SK-N-SH treated with all-trans-retinoic acid at 6 μM for 48 hours (cell line): ENCODE results near the gene KNG1.

Source experiments
- ATAC-seq: fragments of 200-7000 bp; cut with Tn5 transposase; 3 replicates; pipeline ENCODE4 v1.9.1; 2020; ENCODE audit warnings: mild to moderate bottlenecking, moderate library complexity
- ARNTL ChIP-seq: fragments of 450-650 bp; formaldehyde crosslinking; IDR thresholded peaks from 2 replicates; pipeline ENCODE4 v1.5.0; 2020; ENCODE audit warnings: low read depth, mild to moderate bottlenecking, moderate library complexity, borderline replicate concordance
- BACH2 ChIP-seq: fragments of 250-450 bp; sonication (Bioruptor Pico); IDR thresholded peaks from 2 replicates; pipeline ENCODE4 v1.9.0; 2021; ENCODE audit warnings: mild to moderate bottlenecking, borderline replicate concordance
- CSDC2 ChIP-seq: fragments of 250-450 bp; sonication (Bioruptor Pico); IDR thresholded peaks from 2 replicates; pipeline ENCODE4 v1.5.0; 2020; ENCODE audit warnings: mild to moderate bottlenecking, moderate library complexity
- ESRRG ChIP-seq: fragments of 250-450 bp; sonication (Bioruptor Pico); IDR thresholded peaks from 2 replicates; pipeline ENCODE4 v1.6.1; 2021; ENCODE audit warnings: mild to moderate bottlenecking
- GLIS3 ChIP-seq: fragments of 250-450 bp; sonication (Bioruptor Pico); IDR thresholded peaks from 2 replicates; pipeline ENCODE4 v1.5.0; 2020; ENCODE audit warnings: mild to moderate bottlenecking, moderate library complexity
- ISL1 ChIP-seq: fragments of 250-450 bp; sonication (Bioruptor Pico); IDR thresholded peaks from 2 replicates; pipeline ENCODE4 v2.1.2; 2022; ENCODE audit warnings: mild to moderate bottlenecking, moderate library complexity
- OSR1 ChIP-seq: fragments of 250-450 bp; sonication (Bioruptor Pico); IDR thresholded peaks from 2 replicates; pipeline ENCODE4 v1.8.0; 2022; ENCODE audit warnings: moderate library complexity, mild to moderate bottlenecking, inconsistent platforms
- PPARA ChIP-seq: fragments of 250-450 bp; sonication (Bioruptor Pico); IDR thresholded peaks from 2 replicates; pipeline ENCODE4 v1.5.0; 2020; ENCODE audit warnings: mild to moderate bottlenecking, borderline replicate concordance
- RARB ChIP-seq: fragments of 250-450 bp; sonication (Bioruptor Pico); IDR thresholded peaks from 2 replicates; pipeline ENCODE4 v1.8.0; 2021; ENCODE audit warnings: mild to moderate bottlenecking, moderate library complexity
- SNAI2 ChIP-seq: fragments of 250-450 bp; sonication (Bioruptor Pico); IDR thresholded peaks from 2 replicates; pipeline ENCODE4 v1.5.0; 2020; ENCODE audit warnings: mild to moderate bottlenecking, moderate library complexity
- TCF4 ChIP-seq: fragments of 250-450 bp; sonication (Bioruptor Pico); IDR thresholded peaks from 2 replicates; pipeline ENCODE4 v1.8.0; 2021; ENCODE audit warnings: mild to moderate bottlenecking, moderate library complexity, borderline replicate concordance
- TOX ChIP-seq: fragments of 250-450 bp; sonication (Bioruptor Pico); IDR thresholded peaks from 2 replicates; pipeline ENCODE4 v1.8.0; 2021; ENCODE audit warnings: mild to moderate bottlenecking, moderate library complexity, borderline replicate concordance
- ZC3H10 ChIP-seq: fragments of 250-450 bp; sonication (Bioruptor Pico); IDR thresholded peaks from 2 replicates; pipeline ENCODE4 v1.5.1; 2021; ENCODE audit warnings: mild to moderate bottlenecking, moderate library complexity
- ZFP3 ChIP-seq: fragments of 250-450 bp; sonication (Bioruptor Pico); IDR thresholded peaks from 2 replicates; pipeline ENCODE4 v1.5.0; 2020; ENCODE audit warnings: mild to moderate bottlenecking, moderate library complexity
- ZFP30 ChIP-seq: fragments of 450-650 bp; formaldehyde crosslinking; IDR thresholded peaks from 2 replicates; pipeline ENCODE4 v1.5.0; 2022; ENCODE audit warnings: mild to moderate bottlenecking, moderate library complexity
- ZNF565 ChIP-seq: fragments of 450-650 bp; formaldehyde crosslinking; conservative IDR thresholded peaks from 2 replicates; pipeline ENCODE4 v1.5.0; 2020; ENCODE audit warnings: low read depth, mild to moderate bottlenecking, moderate library complexity
- ZNF70 ChIP-seq: fragments of 450-650 bp; formaldehyde crosslinking; IDR thresholded peaks from 2 replicates; pipeline ENCODE4 v1.5.0; 2020; ENCODE audit warnings: mild to moderate bottlenecking, moderate library complexity
- ZNF8 ChIP-seq: fragments of 450-650 bp; formaldehyde crosslinking; IDR thresholded peaks from 2 replicates; pipeline ENCODE4 v1.5.0; 2020; ENCODE audit warnings: mild to moderate bottlenecking, moderate library complexity
- TF ChIP-seq, protein P1 (sequence below): fragments of 250-450 bp; sonication (Bioruptor Pico); IDR thresholded peaks from 2 replicates; pipeline ENCODE4 v1.8.0; 2021; ENCODE audit warnings: low read depth, mild to moderate bottlenecking, moderate library complexity, borderline replicate concordance
- TF ChIP-seq, protein P2 (sequence below): fragments of 250-450 bp; sonication (Bioruptor Pico); IDR thresholded peaks from 2 replicates; pipeline ENCODE4 v1.8.0; 2020; ENCODE audit warnings: mild to moderate bottlenecking, moderate library complexity, borderline replicate concordance
- TF ChIP-seq, protein P3 (sequence below): fragments of 250-450 bp; sonication (Bioruptor Pico); IDR thresholded peaks from 2 replicates; pipeline ENCODE4 v1.5.0; 2020; ENCODE audit warnings: mild to moderate bottlenecking, moderate library complexity
- TF ChIP-seq, protein P4 (sequence below): fragments of 250-450 bp; sonication (Bioruptor Pico); IDR thresholded peaks from 2 replicates; pipeline ENCODE4 v1.5.1; 2021; ENCODE audit warnings: mild to moderate bottlenecking, moderate library complexity

Gene KNG1

DNA sequence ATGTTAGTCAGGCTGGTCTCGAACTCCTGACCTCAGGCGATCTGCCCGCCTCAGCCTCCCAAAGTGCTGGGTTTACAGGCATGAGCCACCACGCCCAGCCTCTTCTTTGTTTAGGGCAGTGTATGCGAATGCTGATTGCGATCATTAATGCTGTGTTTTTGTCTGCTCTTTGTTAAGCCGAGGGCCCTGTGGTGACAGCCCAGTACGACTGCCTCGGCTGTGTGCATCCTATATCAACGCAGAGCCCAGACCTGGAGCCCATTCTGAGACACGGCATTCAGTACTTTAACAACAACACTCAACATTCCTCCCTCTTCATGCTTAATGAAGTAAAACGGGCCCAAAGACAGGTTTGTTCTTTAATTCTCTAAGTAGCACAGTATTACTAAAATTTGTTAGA lies 7.8 kb downstream of the KNG1 start (continued):
- TF ChIP-seq, protein P1, sequence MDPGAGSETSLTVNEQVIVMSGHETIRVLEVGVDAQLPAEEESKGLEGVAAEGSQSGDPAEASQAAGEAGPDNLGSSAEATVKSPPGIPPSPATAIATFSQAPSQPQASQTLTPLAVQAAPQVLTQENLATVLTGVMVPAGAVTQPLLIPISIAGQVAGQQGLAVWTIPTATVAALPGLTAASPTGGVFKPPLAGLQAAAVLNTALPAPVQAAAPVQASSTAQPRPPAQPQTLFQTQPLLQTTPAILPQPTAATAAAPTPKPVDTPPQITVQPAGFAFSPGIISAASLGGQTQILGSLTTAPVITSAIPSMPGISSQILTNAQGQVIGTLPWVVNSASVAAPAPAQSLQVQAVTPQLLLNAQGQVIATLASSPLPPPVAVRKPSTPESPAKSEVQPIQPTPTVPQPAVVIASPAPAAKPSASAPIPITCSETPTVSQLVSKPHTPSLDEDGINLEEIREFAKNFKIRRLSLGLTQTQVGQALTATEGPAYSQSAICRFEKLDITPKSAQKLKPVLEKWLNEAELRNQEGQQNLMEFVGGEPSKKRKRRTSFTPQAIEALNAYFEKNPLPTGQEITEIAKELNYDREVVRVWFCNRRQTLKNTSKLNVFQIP (CRISPR knock-in tag): no peak
- TF ChIP-seq ISL1 (CRISPR knock-in tag): no peak
- no peak for TF ChIP-seq PPARA (CRISPR knock-in tag)
- TF ChIP-seq ZFP30 (CRISPR knock-in tag): no peak
- no peak for TF ChIP-seq BACH2 (CRISPR knock-in tag)
- TF ChIP-seq, protein P2, sequence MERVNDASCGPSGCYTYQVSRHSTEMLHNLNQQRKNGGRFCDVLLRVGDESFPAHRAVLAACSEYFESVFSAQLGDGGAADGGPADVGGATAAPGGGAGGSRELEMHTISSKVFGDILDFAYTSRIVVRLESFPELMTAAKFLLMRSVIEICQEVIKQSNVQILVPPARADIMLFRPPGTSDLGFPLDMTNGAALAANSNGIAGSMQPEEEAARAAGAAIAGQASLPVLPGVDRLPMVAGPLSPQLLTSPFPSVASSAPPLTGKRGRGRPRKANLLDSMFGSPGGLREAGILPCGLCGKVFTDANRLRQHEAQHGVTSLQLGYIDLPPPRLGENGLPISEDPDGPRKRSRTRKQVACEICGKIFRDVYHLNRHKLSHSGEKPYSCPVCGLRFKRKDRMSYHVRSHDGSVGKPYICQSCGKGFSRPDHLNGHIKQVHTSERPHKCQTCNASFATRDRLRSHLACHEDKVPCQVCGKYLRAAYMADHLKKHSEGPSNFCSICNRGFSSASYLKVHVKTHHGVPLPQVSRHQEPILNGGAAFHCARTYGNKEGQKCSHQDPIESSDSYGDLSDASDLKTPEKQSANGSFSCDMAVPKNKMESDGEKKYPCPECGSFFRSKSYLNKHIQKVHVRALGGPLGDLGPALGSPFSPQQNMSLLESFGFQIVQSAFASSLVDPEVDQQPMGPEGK (CRISPR knock-in tag): no peak
- no peak for TF ChIP-seq ZC3H10 (CRISPR knock-in tag)

DNA sequence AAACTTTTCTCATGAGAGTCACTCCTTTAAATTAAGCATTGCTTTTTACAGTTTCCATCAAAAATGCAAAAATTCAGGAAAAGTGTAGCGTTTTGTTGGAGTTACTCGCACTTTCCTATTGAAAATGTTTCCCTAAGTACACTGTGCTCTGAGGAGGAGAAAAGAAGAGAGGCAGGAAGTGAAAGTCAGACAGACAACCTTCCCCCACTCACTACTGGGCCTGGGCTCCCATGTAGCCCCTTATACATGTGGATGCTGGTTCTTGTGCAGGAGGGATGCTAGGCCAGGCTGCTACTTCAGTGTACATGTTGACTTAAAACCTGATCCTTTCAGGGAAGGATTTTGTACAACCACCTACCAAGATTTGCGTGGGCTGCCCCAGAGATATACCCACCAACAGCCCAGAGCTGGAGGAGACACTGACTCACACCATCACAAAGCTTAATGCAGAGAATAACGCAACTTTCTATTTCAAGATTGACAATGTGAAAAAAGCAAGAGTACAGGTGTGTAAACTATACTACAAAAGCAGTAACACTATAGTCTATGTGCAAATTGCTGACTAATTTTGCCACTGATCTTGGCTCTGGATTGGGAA lies 15.1 kb downstream of the KNG1 start:
- no peak for TF ChIP-seq TOX (CRISPR knock-in tag)
- ATAC-seq: no peak

DNA sequence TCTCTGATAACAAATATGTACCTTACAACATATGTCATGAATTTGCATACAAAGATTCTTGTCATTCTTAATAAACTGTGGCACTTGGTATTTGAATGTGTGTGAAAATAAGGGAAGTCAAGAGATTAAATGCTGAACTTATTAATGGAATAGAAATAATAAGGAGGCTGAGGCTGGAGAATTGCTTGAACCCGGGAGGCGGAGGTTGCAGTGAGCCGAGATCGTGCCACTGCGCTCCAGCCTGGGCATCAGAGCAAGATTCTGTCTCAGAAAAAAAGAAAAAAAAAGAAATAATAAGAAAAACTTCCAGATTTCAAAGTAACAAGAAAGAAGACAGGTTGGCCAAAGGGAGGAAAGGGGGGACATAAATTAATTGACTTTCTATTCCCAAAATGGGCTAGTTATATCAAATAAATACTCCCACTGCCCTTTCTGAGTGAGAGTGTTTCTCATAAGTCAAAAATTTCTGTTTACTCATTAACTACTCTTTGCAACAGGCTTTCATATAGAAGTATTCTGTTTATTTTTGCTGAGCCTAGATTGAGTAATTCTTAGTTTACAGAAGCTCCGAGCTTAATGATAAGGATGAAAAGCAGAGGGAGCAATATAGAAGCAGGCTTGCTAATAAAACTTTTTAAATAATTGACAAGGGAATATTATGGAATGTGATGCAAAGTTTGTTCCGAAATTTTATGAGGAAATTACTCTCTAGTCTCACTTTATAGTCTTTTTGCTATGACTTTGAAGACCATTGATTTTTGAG lies 25.6 kb downstream of the KNG1 start:
- no peak for ATAC-seq

DNA sequence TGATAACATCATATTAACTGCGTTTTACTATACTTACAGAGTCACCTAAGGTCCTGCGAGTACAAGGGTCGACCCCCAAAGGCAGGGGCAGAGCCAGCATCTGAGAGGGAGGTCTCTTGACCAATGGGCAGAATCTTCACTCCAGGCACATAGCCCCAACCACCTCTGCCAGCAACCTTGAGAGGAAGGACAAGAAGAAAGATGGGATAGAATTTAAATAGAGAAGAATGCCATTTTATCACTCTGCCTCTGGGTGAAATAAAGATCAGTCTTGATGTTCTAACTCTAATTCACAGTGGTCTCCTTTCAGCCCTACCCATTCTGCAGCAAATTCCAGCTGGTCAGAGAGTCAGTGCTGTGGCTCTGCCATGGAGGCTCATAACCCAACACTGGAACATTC lies 26.5 kb downstream of the KNG1 start:
- TF ChIP-seq, protein P2 (CRISPR knock-in tag): no peak
- TF ChIP-seq SNAI2 (CRISPR knock-in tag) (no peak), RARB (CRISPR knock-in tag) (no peak), ZNF70 (CRISPR knock-in tag) (no peak), ZNF8 (CRISPR knock-in tag) (no peak), CSDC2 (CRISPR knock-in tag) (no peak), ARNTL (CRISPR knock-in tag) (no peak), TCF4 (CRISPR knock-in tag) (no peak), PPARA (CRISPR knock-in tag) (no peak), BACH2 (CRISPR knock-in tag) (no peak)
- TF ChIP-seq, protein P3, sequence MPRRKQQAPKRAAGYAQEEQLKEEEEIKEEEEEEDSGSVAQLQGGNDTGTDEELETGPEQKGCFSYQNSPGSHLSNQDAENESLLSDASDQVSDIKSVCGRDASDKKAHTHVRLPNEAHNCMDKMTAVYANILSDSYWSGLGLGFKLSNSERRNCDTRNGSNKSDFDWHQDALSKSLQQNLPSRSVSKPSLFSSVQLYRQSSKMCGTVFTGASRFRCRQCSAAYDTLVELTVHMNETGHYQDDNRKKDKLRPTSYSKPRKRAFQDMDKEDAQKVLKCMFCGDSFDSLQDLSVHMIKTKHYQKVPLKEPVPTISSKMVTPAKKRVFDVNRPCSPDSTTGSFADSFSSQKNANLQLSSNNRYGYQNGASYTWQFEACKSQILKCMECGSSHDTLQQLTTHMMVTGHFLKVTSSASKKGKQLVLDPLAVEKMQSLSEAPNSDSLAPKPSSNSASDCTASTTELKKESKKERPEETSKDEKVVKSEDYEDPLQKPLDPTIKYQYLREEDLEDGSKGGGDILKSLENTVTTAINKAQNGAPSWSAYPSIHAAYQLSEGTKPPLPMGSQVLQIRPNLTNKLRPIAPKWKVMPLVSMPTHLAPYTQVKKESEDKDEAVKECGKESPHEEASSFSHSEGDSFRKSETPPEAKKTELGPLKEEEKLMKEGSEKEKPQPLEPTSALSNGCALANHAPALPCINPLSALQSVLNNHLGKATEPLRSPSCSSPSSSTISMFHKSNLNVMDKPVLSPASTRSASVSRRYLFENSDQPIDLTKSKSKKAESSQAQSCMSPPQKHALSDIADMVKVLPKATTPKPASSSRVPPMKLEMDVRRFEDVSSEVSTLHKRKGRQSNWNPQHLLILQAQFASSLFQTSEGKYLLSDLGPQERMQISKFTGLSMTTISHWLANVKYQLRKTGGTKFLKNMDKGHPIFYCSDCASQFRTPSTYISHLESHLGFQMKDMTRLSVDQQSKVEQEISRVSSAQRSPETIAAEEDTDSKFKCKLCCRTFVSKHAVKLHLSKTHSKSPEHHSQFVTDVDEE (CRISPR knock-in tag): no peak
- TF ChIP-seq, protein P4, sequence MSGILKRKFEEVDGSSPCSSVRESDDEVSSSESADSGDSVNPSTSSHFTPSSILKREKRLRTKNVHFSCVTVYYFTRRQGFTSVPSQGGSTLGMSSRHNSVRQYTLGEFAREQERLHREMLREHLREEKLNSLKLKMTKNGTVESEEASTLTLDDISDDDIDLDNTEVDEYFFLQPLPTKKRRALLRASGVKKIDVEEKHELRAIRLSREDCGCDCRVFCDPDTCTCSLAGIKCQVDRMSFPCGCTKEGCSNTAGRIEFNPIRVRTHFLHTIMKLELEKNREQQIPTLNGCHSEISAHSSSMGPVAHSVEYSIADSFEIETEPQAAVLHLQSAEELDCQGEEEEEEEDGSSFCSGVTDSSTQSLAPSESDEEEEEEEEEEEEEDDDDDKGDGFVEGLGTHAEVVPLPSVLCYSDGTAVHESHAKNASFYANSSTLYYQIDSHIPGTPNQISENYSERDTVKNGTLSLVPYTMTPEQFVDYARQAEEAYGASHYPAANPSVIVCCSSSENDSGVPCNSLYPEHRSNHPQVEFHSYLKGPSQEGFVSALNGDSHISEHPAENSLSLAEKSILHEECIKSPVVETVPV (CRISPR knock-in tag): no peak
- TF ChIP-seq, protein P1 (CRISPR knock-in tag): no peak
- no peak for ATAC-seq

More for the DNA sequence above, 25.6 kb downstream of the KNG1 start:
- TF ChIP-seq OSR1 (CRISPR knock-in tag): no peak
- TF ChIP-seq ZNF8 (CRISPR knock-in tag): no peak
- TF ChIP-seq GLIS3 (CRISPR knock-in tag): no peak
- TF ChIP-seq ESRRG (CRISPR knock-in tag): no peak
- TF ChIP-seq PPARA (CRISPR knock-in tag): no peak
- TF ChIP-seq RARB (CRISPR knock-in tag): no peak
- no peak for TF ChIP-seq BACH2 (CRISPR knock-in tag)
- no peak for TF ChIP-seq ZNF565 (CRISPR knock-in tag)
- no peak for TF ChIP-seq ZFP30 (CRISPR knock-in tag)
- TF ChIP-seq ARNTL (CRISPR knock-in tag): no peak
- no peak for TF ChIP-seq ZFP3 (CRISPR knock-in tag)
- TF ChIP-seq ZNF70 (CRISPR knock-in tag): no peak
